PC-3 (cell line): ENCODE results near the gene FLYWCH2. TPM values are rescaled to one million over a fixed set of nuclear protein-coding genes. Genes with fewer than 3 reads are reported as not detected.

Experiments
- ATAC-seq: fragments of 200-7000 bp; cut with Tn5 transposase; 2 replicates; pipeline ENCODE4 v1.9.1; 2020; ENCODE audit warnings: mild to moderate bottlenecking, moderate library complexity
- BruUV-seq: library from RNA; stranded (reverse); fragments of 400-500 nt; replicated peaks from 2 replicates; lab custom pipeline; 2021; lab: Mats Ljungman, UMichigan
- CTCF ChIA-PET: fragments of 300-600 bp; sonication (Branson Sonifier 250); formaldehyde crosslinking; loops from one replicate; lab custom pipeline; 2022; ENCODE audit warnings: antibody characterized with exemption; lab: Charles Lee
- POLR2A ChIA-PET: fragments of 300-600 bp; sonication (Branson Sonifier 250); formaldehyde crosslinking; loops from one replicate; lab custom pipeline; 2022; ENCODE audit warnings: antibody characterized with exemption; ENCODE audit not compliant: unreplicated experiment; lab: Charles Lee
- DNase-seq: peaks from one replicate; pipeline ENCODE4 v3.0.0-alpha.2; 2015
- H2AFZ ChIP-seq: fragments of 300-600 bp; sonication (generic); 2 replicates; pipeline ENCODE4 v1.6.0; 2016; ENCODE audit warnings: antibody characterized with exemption, low read length
- H3F3A ChIP-seq: fragments of 300-600 bp; sonication (generic); one replicate; pipeline ENCODE4 v1.6.0; 2017; ENCODE audit warnings: antibody characterized with exemption, low read length, control low read depth, mild to moderate bottlenecking; ENCODE audit not compliant: unreplicated experiment
- H3K27ac ChIP-seq: fragments of 300-600 bp; sonication (generic); 2 replicates; pipeline ENCODE4 v1.5.1; 2016; ENCODE audit warnings: mild to moderate bottlenecking, low read length
- H3K27me3 ChIP-seq: fragments of 300-600 bp; sonication (generic); 2 replicates; pipeline ENCODE4 v1.6.1; 2016; ENCODE audit warnings: low read length, mixed read lengths
- H3K36me3 ChIP-seq: fragments of 300-600 bp; sonication (generic); 2 replicates; pipeline ENCODE4 v1.6.1; 2016; ENCODE audit warnings: low read depth, mixed run types, low read length, mixed read lengths
- H3K4me1 ChIP-seq: fragments of 300-600 bp; sonication (generic); 2 replicates; pipeline ENCODE4 v1.5.1; 2016; ENCODE audit warnings: low read length; ENCODE audit not compliant: insufficient read depth
- H3K4me2 ChIP-seq: fragments of 300-600 bp; sonication (generic); 2 replicates; pipeline ENCODE4 v1.6.0; 2016; ENCODE audit warnings: low read length
- H3K4me3 ChIP-seq: fragments of 300-600 bp; sonication (generic); 2 replicates; pipeline ENCODE4 v1.5.1; 2016; ENCODE audit warnings: mild to moderate bottlenecking, low read length, mixed read lengths
- H3K79me2 ChIP-seq: fragments of 300-600 bp; sonication (generic); 2 replicates; pipeline ENCODE4 v1.6.1; 2017; ENCODE audit warnings: low read length, mixed read lengths
- H3K9ac ChIP-seq: fragments of 300-600 bp; sonication (generic); 2 replicates; pipeline ENCODE4 v1.6.0; 2016; ENCODE audit warnings: mild to moderate bottlenecking, low read length
- H3K9me2 ChIP-seq: fragments of 300-600 bp; sonication (generic); replicated peaks from 2 replicates; pipeline ENCODE4 v1.6.1; 2016; ENCODE audit warnings: mixed run types, low read length, mixed read lengths
- H3K9me3 ChIP-seq: fragments of 300-600 bp; sonication (generic); 2 replicates; pipeline ENCODE4 v1.6.1; 2016; ENCODE audit warnings: low read length, mixed read lengths
- H4K20me1 ChIP-seq: fragments of 300-600 bp; sonication (generic); 2 replicates; pipeline ENCODE4 v1.6.1; 2016; ENCODE audit warnings: low read length, mixed read lengths
- EZH2 ChIP-seq: fragments of 300-600 bp; sonication (generic); IDR thresholded peaks from one replicate; pipeline ENCODE4 v1.6.1; 2017; ENCODE audit warnings: antibody characterized with exemption, mild to moderate bottlenecking, low read length; ENCODE audit not compliant: unreplicated experiment
- EZH2phosphoT487 ChIP-seq: fragments of 300-600 bp; sonication (generic); IDR thresholded peaks from 2 replicates; pipeline ENCODE4 v1.6.1; 2018; ENCODE audit warnings: mild to moderate bottlenecking, antibody characterized with exemption, low read length, borderline replicate concordance
- intact Hi-C: fragments of 100-400 bp; cut with micrococcal nuclease; formaldehyde crosslinking; loops from 2 replicates; pipeline ENCODE4 v1.9.0; 2023
- total RNA-seq: library from RNA; depleted of rRNA; stranded (reverse); fragments of >200 nt; gene quantifications from 2 replicates; pipeline ENCODE4 v1.2.3, GENCODE V29; 2014
- TF ChIP-seq, protein P1 (sequence below): fragments of 300-600 bp; sonication (generic); conservative IDR thresholded peaks from 2 replicates; pipeline ENCODE4 v1.5.1; 2017; ENCODE audit warnings: antibody characterized with exemption, low read depth, mild to moderate bottlenecking, low read length

The FLYWCH2 gene
- total RNA-seq, 1 experiment from 2014 or later = 100 TPM

- peak; percentile 95 for ATAC-seq
- Histone ChIP-seq H3K27me3 (no peaks in the 10 kb centered on the region), H3K4me2 (peak overlapping the region; percentile 58), H3K9me2 (no peaks in the 10 kb centered on the region), H3K27ac (peak overlapping the region; percentile 82), H3K9me3 (no peaks in the 10 kb centered on the region), H3K4me3 (no peak overlapping the region), H2AFZ (no peak overlapping the region), H3K36me3 (no peaks in the 10 kb centered on the region), H3K9ac (peak overlapping the region; percentile 37; the same call in 1 of the 2 replicates), H3F3A (peaks cover 5% of the 10 kb centered on the region), H4K20me1 (no peaks in the 10 kb centered on the region), H3K4me1 (peaks cover 20% of the 10 kb centered on the region), H3K79me2 (no peaks in the 10 kb centered on the region)
- ChIA-PET POLR2A (no interaction called here), CTCF (no interaction called here)
- intact Hi-C loops = no loop called here
- peak; percentile 78 for DNase-seq
- no TSS peak for BruUV-seq
- TF ChIP-seq, protein P1, sequence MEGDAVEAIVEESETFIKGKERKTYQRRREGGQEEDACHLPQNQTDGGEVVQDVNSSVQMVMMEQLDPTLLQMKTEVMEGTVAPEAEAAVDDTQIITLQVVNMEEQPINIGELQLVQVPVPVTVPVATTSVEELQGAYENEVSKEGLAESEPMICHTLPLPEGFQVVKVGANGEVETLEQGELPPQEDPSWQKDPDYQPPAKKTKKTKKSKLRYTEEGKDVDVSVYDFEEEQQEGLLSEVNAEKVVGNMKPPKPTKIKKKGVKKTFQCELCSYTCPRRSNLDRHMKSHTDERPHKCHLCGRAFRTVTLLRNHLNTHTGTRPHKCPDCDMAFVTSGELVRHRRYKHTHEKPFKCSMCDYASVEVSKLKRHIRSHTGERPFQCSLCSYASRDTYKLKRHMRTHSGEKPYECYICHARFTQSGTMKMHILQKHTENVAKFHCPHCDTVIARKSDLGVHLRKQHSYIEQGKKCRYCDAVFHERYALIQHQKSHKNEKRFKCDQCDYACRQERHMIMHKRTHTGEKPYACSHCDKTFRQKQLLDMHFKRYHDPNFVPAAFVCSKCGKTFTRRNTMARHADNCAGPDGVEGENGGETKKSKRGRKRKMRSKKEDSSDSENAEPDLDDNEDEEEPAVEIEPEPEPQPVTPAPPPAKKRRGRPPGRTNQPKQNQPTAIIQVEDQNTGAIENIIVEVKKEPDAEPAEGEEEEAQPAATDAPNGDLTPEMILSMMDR = no peak
- TF ChIP-seq EZH2 = no peak
- no peak for TF ChIP-seq EZH2phosphoT487
These were observed 36.3 kb upstream of the FLYWCH2 start for GRCh38 chr16:2846511-2847310.

DNA sequence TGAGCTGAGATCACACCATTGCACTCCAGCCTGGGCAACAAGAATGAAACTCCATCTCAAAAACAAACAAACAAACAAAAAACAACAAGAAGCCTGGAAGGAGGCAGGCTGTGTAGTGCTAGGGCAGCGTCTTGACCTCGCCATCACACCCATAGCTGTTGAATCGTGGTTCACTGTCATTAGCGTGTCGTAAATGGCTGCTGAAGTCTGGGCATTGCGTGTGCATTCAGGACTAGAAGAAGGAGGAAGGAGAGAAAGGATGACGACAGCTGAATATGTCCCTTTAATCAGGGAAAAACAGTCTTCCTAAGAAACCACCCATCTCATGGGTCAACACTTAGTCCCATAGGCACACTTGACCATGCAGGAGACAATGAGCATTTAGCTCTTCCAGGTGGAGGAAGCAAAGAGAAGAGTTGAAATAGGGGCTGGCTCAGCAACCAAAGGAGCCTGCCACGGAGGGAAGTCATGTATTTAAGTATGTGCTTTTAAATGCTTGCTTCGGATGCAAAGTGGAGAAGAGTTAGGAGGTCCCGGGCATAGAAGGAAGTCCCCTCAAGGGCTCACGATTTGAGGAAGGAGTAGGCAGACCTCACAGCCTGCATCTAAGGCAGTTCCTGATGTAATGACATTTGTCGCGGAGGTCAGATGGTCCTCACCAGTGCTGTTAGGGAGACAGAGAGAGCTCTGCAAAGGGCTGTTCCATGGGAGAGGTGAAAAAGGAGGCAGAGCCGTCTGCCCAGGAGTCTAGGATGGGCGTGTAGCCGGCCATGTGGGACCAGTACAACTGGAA, 33.9 kb upstream of the FLYWCH2 start:
- BruUV-seq = no TSS peak
- Histone ChIP-seq H3K27ac (no peak overlapping the region), H3K36me3 (no peaks in the 10 kb centered on the region), H3K9ac (no peak overlapping the region), H4K20me1 (no peaks in the 10 kb centered on the region), H3K9me3 (no peaks in the 10 kb centered on the region), H3K9me2 (no peaks in the 10 kb centered on the region), H3F3A (peaks cover 5% of the 10 kb centered on the region), H3K4me1 (peaks cover 20% of the 10 kb centered on the region), H3K4me3 (no peak overlapping the region), H3K27me3 (no peaks in the 10 kb centered on the region), H3K4me2 (no peak overlapping the region), H2AFZ (no peak overlapping the region), H3K79me2 (no peaks in the 10 kb centered on the region)
- TF ChIP-seq EZH2phosphoT487 (no peak), EZH2 (no peak)
- TF ChIP-seq, protein P1 = no peak
- ChIA-PET POLR2A (no interaction called here), CTCF (no interaction called here)
- ATAC-seq (no peak), DNase-seq (no peak)
- intact Hi-C loops = no loop called here
